T-helper 1 cell treated with Interleukin-12 subunit alpha and Interleukin-12 subunit beta and Interleukin-4 antibody, amounts not matched to agents 30 μg/mL and 1 μg/mL, for 36 hours (primary cell): ENCODE results near the gene LRRFIP2.

Experiments used
- H3K27ac Mint-ChIP-seq: one replicate; pipeline ENCODE4 v1.8.0; 2021; ENCODE audit warnings: mild to moderate bottlenecking, mixed read lengths
- H3K27me3 Mint-ChIP-seq: one replicate; pipeline ENCODE4 v1.8.0; 2021; ENCODE audit warnings: low read depth, mixed read lengths
- H3K36me3 Mint-ChIP-seq: one replicate; pipeline ENCODE4 v1.8.0; 2021; ENCODE audit warnings: low read depth, mixed read lengths
- H3K4me1 Mint-ChIP-seq: one replicate; pipeline ENCODE4 v1.8.0; 2021; ENCODE audit warnings: low read depth, mixed read lengths
- H3K4me3 Mint-ChIP-seq: one replicate; pipeline ENCODE4 v1.8.0; 2021; ENCODE audit warnings: mild to moderate bottlenecking, moderate library complexity, mixed read lengths
- H3K9me3 Mint-ChIP-seq: one replicate; pipeline ENCODE4 v1.8.0; 2021; ENCODE audit warnings: mixed read lengths

The LRRFIP2 gene

DNA sequence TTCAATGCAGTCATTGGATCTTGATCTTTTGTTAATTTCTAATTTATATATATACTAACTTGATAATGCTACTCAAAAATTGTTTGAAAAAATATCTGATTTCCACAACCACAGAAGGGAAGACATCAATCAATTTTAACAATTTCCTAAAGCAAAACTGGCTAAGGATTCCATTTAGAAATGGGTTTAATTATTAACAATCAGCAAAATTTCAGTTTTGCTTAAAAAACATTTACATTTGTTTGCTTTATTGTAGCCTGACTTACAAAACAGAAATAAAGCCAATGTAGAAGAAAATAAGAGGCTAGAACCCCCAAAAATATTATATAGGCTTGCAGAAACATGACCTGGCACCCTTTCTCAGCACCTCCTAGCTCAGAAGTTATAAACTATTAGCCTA is 74.9 kb downstream of the LRRFIP2 start:
- Mint-ChIP-seq H3K36me3 (peaks cover 3% of the 10 kb centered on the region), H3K4me3 (no peak overlapping the region), H3K9me3 (no peaks in the 10 kb centered on the region), H3K27me3 (no peaks in the 10 kb centered on the region), H3K4me1 (no peaks in the 10 kb centered on the region), H3K27ac (no peak overlapping the region)

DNA sequence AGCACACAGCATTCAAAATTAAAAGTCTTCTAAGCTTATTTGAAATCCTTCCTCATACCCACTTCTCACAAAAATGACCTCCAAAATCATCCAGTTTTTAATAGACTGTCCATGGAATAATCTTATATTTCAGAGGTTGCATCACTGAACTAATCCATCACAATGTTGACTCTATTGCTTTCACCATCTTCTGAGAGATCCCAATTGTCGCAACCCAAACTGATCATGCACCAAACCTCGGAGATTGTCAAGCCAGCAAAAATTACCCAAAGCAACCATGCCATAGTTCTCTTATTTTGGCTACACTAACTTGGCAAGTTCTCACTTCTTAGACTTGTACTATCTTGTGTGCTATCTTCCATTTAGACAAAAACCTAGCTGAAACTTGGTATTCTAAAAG is 75.5 kb downstream of the LRRFIP2 start:
- no peaks in the 10 kb centered on the region for H3K27me3 Mint-ChIP-seq
- H3K27ac Mint-ChIP-seq = no peak overlapping the region
- no peaks in the 10 kb centered on the region for H3K4me1 Mint-ChIP-seq
- H3K36me3 Mint-ChIP-seq = peaks cover 4% of the 10 kb centered on the region
- H3K9me3 Mint-ChIP-seq = no peaks in the 10 kb centered on the region
- H3K4me3 Mint-ChIP-seq = no peak overlapping the region

- no peak overlapping the region for H3K4me3 Mint-ChIP-seq
- no peaks in the 10 kb centered on the region for H3K27me3 Mint-ChIP-seq
- H3K9me3 Mint-ChIP-seq = no peaks in the 10 kb centered on the region
- no peaks in the 10 kb centered on the region for H3K4me1 Mint-ChIP-seq
- no peak overlapping the region for H3K27ac Mint-ChIP-seq
- peaks cover 11% of the 10 kb centered on the region for H3K36me3 Mint-ChIP-seq
Observed at GRCh38 chr3:37097776-37098175, 76.6 kb downstream of the LRRFIP2 start.

DNA sequence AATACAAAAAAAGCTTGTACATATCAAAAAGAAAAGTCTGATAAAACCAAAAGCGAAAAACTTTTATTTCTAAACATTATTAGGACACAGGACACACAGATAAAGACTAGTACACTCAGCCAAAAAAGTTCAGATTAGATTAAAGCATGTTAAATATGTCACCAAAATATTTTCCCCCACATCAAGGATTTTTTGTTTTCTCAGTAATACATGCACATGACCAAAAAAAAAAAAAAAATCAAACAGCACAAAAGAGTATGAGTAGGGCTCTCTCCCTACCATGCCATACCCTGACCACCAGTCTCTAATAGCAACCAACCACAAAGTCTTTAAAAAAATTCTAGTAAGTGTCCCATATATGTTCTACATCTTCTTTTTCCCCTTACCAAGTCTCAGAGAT is 77.4 kb downstream of the LRRFIP2 start:
- Mint-ChIP-seq H3K9me3 (no peaks in the 10 kb centered on the region), H3K4me1 (peaks cover 1% of the 10 kb centered on the region), H3K27ac (no peak overlapping the region), H3K36me3 (peaks cover 10% of the 10 kb centered on the region), H3K27me3 (no peaks in the 10 kb centered on the region), H3K4me3 (no peak overlapping the region)

DNA sequence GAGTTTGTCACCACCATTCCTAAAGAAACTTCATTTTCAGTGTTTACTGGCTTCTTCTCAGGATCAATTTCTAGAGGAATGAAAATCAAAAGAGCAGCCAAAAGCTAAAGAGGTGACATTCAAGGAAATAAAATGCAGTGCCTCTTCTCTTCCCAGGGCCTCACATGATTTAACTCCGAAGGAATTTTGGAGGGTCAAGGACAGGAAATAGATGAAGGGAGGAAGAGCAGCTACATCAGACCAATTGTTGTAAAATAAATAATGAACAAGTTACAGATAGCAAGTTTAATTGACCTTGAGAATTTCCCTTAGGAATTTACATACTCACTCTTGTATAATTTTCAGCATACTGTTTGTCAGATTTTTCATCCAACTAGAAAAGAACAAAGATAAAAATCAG is 78.1 kb downstream of the LRRFIP2 start:
- Mint-ChIP-seq H3K36me3 (peaks cover 14% of the 10 kb centered on the region), H3K4me1 (peaks cover 1% of the 10 kb centered on the region), H3K9me3 (no peaks in the 10 kb centered on the region), H3K27ac (no peak overlapping the region), H3K4me3 (no peak overlapping the region), H3K27me3 (no peaks in the 10 kb centered on the region)

DNA sequence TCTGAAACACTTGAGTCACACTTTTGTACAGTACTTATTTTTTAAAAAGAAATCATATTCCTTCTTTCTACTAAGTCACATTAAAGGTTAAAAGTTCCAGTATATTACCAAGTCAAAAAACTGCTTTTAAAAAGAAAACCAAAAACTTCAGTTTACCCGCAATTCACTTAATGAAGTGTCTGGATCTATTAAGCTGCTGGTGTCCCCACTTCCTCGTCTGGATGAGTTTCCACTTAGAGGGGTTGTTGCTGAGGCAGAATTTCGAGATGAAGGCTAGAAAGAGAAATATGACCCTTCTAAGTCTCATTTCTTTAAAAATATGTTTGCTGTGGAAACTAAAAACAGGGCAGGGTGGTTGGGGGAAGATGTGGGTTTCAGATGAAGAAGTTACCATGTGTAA is 79.7 kb downstream of the LRRFIP2 start:
- H3K36me3 Mint-ChIP-seq = peaks cover 16% of the 10 kb centered on the region
- no peak overlapping the region for H3K4me3 Mint-ChIP-seq
- no peaks in the 10 kb centered on the region for H3K9me3 Mint-ChIP-seq
- no peaks in the 10 kb centered on the region for H3K27me3 Mint-ChIP-seq
- peaks cover 1% of the 10 kb centered on the region for H3K4me1 Mint-ChIP-seq
- no peak overlapping the region for H3K27ac Mint-ChIP-seq

GRCh38 chr3:37093481-37093880 is 80.9 kb downstream of the LRRFIP2 start:
- H3K9me3 Mint-ChIP-seq = no peaks in the 10 kb centered on the region
- H3K36me3 Mint-ChIP-seq = peaks cover 14% of the 10 kb centered on the region
- H3K27ac Mint-ChIP-seq = no peak overlapping the region
- H3K27me3 Mint-ChIP-seq = no peaks in the 10 kb centered on the region
- H3K4me3 Mint-ChIP-seq = no peak overlapping the region
- peaks cover 1% of the 10 kb centered on the region for H3K4me1 Mint-ChIP-seq

GRCh38 chr3:37092484-37092883 is 81.9 kb downstream of the LRRFIP2 start:
- no peak overlapping the region for H3K4me3 Mint-ChIP-seq
- no peak overlapping the region for H3K27ac Mint-ChIP-seq
- H3K9me3 Mint-ChIP-seq = no peaks in the 10 kb centered on the region
- peaks cover 14% of the 10 kb centered on the region for H3K36me3 Mint-ChIP-seq
- H3K4me1 Mint-ChIP-seq = peaks cover 1% of the 10 kb centered on the region
- H3K27me3 Mint-ChIP-seq = no peaks in the 10 kb centered on the region

DNA sequence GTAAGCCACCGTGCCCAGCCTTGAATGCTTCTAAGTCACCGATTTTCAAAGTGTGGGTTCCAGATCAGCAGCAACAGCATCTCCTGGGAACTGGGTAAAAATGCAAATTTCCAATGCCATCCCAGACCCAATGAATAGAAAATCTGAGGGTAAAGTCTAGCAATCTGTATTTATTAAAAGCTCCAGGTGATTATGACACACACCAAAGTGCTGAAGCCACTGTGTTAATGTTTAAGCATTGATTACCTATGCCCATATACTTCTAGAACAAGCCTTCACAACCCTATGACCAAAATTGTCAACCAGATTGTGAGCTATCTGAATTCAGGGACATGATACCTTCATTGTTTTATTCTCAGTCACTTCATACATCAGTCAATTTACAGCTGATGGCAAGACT is 86.5 kb downstream of the LRRFIP2 start:
- Mint-ChIP-seq H3K9me3 (no peaks in the 10 kb centered on the region), H3K4me1 (peaks cover 1% of the 10 kb centered on the region), H3K36me3 (peaks cover 6% of the 10 kb centered on the region)

DNA sequence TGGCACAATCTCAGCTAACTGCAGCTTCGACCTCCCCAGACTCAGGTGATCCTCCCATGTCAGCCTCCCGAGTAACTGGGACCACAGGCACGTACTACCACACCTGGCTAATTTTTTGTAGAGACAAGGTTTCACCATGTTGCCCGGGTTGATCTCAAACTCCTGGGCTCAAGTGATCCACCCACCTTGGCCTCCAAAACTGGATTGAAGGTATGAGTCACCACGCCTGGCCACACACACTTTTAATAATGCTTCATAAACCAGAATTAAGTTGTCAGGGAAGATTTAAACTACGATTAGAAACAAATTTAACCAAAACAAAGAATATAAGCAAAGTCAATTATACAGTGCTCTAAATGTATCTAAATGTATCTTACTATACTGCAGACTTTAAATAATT is 87.5 kb downstream of the LRRFIP2 start:
- no peak overlapping the region for H3K27ac Mint-ChIP-seq
- H3K4me3 Mint-ChIP-seq = no peak overlapping the region
- peaks cover 6% of the 10 kb centered on the region for H3K36me3 Mint-ChIP-seq
- no peaks in the 10 kb centered on the region for H3K9me3 Mint-ChIP-seq
- no peaks in the 10 kb centered on the region for H3K27me3 Mint-ChIP-seq
- H3K4me1 Mint-ChIP-seq = no peaks in the 10 kb centered on the region

More for the DNA sequence above, 86.5 kb downstream of the LRRFIP2 start:
- H3K27ac Mint-ChIP-seq = no peak overlapping the region
- H3K27me3 Mint-ChIP-seq = no peaks in the 10 kb centered on the region
- H3K4me3 Mint-ChIP-seq = no peak overlapping the region

DNA sequence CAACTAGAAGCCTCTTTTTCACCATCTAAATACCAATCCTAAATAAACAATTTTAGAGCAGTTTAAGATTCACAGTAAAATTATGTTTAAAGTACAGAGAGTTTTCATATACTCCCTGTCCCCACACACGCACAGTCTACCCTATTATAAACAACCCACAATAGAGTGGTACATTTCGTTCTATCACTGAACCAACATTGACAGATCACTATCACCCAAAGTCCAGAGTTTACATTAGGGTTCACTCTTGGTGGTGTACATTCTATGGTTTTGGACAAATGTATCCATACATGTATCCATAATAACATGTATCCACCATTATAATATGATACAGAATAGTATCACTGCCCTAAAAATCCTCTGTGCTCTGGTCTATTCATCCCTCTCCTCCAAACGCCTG is 92.1 kb downstream of the LRRFIP2 start:
- no peaks in the 10 kb centered on the region for H3K4me1 Mint-ChIP-seq
- no peak overlapping the region for H3K27ac Mint-ChIP-seq
- no peaks in the 10 kb centered on the region for H3K36me3 Mint-ChIP-seq
- H3K27me3 Mint-ChIP-seq = no peaks in the 10 kb centered on the region
- H3K9me3 Mint-ChIP-seq = no peaks in the 10 kb centered on the region
- H3K4me3 Mint-ChIP-seq = no peak overlapping the region

DNA sequence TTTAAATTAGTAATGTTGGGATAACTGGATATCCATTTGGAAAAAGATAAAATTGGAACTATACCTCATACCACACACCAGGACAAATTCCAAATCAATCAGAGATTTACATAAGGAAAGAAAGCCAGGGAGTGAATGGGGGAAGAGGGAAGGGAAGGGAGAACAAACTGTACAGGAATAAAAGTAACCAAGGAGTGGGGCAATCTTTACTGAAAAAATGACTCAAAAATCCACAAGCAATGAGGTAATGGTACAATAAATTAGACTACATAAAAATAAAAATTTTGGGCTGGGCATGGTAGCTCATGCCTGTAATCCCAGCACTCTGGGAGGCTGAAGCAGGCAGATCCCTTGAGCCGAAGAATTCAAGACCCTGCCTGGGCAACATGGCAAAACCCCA is 98.4 kb downstream of the LRRFIP2 start:
- Mint-ChIP-seq H3K4me1 (peaks cover 6% of the 10 kb centered on the region), H3K4me3 (no peak overlapping the region), H3K27me3 (no peaks in the 10 kb centered on the region), H3K27ac (no peak overlapping the region), H3K36me3 (peaks cover 4% of the 10 kb centered on the region), H3K9me3 (no peaks in the 10 kb centered on the region)

DNA sequence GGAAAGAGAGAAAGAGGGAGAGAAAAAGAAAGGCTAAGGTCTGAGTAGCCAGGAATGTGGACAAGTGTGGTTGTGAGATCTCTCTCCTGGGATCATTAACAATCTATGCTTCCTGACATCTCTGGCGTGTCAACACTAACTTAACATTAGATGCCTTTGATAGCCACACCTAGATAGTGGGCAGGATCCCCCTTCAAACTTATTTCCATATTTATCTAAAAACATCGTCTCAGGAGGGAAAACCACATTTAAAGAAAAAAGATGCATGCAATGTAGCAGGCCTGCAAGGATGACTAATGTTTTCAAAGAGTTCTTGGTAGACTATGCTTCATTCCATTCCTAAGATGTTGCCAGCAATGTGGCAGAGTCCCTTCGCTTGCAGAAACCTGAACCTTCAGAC is 100.2 kb downstream of the LRRFIP2 start:
- Mint-ChIP-seq H3K4me3 (no peak overlapping the region), H3K27me3 (no peaks in the 10 kb centered on the region), H3K9me3 (no peaks in the 10 kb centered on the region), H3K36me3 (peaks cover 10% of the 10 kb centered on the region), H3K27ac (no peak overlapping the region), H3K4me1 (peaks cover 6% of the 10 kb centered on the region)

- Mint-ChIP-seq H3K4me1 (peaks cover 6% of the 10 kb centered on the region), H3K4me3 (no peak overlapping the region), H3K27ac (no peak overlapping the region)
Observed at GRCh38 chr3:37072892-37073291, 101.5 kb downstream of the LRRFIP2 start.

DNA sequence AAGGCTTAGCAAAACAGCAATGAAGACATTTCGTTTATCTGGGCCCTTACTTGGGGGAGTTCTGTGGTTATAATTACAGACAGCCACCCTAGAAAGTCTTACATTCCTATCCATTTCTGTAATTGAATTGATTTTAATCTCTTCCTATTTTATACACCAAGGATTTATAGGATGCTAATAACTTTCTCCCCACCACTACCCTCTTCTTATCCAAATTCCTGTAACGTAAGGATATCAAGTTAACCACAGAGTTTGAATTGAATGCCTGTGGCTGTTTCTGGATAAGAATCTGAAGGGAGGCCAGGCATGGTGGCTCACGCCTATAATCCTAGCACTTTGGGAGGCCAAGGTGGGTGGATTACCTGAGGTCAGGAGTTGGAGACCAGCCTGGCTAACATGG is 102.5 kb downstream of the LRRFIP2 start:
- no peak overlapping the region for H3K27ac Mint-ChIP-seq
- no peaks in the 10 kb centered on the region for H3K9me3 Mint-ChIP-seq
- H3K4me1 Mint-ChIP-seq = peaks cover 6% of the 10 kb centered on the region
- H3K36me3 Mint-ChIP-seq = peaks cover 14% of the 10 kb centered on the region
- H3K4me3 Mint-ChIP-seq = no peak overlapping the region
- H3K27me3 Mint-ChIP-seq = no peaks in the 10 kb centered on the region

More at GRCh38 chr3:37072892-37073291, 101.5 kb downstream of the LRRFIP2 start:
- Mint-ChIP-seq H3K9me3 (no peaks in the 10 kb centered on the region), H3K36me3 (peaks cover 14% of the 10 kb centered on the region), H3K27me3 (no peaks in the 10 kb centered on the region)

DNA sequence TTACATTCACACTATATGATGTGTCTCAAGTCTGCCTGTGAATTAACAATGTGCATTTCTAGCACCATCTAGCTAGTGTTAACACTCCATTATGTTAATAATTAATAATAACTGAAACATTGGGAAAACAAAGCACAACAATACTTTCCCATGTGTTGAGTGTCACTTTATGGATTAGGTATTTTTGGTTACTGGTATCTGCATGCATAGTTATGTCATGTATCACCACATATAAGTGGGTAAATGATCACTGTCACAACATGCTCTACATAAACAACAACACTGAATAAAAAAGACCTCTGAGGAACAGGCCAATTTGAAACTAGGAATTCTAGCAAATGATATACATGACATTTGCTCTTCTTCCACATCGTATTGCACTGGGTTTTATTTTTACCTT is 106.4 kb downstream of the LRRFIP2 start:
- no peaks in the 10 kb centered on the region for H3K9me3 Mint-ChIP-seq
- peaks cover 10% of the 10 kb centered on the region for H3K4me1 Mint-ChIP-seq
- no peak overlapping the region for H3K27ac Mint-ChIP-seq
- H3K36me3 Mint-ChIP-seq = peaks cover 20% of the 10 kb centered on the region
- no peak overlapping the region for H3K4me3 Mint-ChIP-seq
- H3K27me3 Mint-ChIP-seq = no peaks in the 10 kb centered on the region
